Chondrocyte (in vitro differentiated cells): ENCODE results near the gene PRCD. TPM values are rescaled to one million over a fixed set of nuclear protein-coding genes. Genes with fewer than 3 reads are reported as not detected.
"Not testable (repeated sequence)": the region's sequence is repeated elsewhere in the genome, so short reads cannot be mapped to it uniquely, and the experiment has no call there.

ENCODE experiments used
- DNase-seq: peaks from one replicate; pipeline ENCODE4 v3.0.0; 2021; ENCODE audit warnings: mixed read lengths, low spot score
- H3K27ac Mint-ChIP-seq: one replicate; pipeline ENCODE4 v1.8.0; 2021; ENCODE audit warnings: mild to moderate bottlenecking, moderate library complexity, mixed read lengths; ENCODE audit not compliant: unreplicated experiment
- H3K27me3 Mint-ChIP-seq: 2 replicates; pipeline ENCODE4 v1.8.0; 2021; ENCODE audit warnings: low read depth, mixed read lengths
- H3K36me3 Mint-ChIP-seq: 2 replicates; pipeline ENCODE4 v1.8.0; 2021; ENCODE audit warnings: low read depth, mixed read lengths
- H3K4me1 Mint-ChIP-seq: 2 replicates; pipeline ENCODE4 v1.8.0; 2021; ENCODE audit warnings: low read depth, mild to moderate bottlenecking, mixed read lengths
- H3K4me3 Mint-ChIP-seq: one replicate; pipeline ENCODE4 v1.8.0; 2021; ENCODE audit warnings: mild to moderate bottlenecking, moderate library complexity, mixed read lengths; ENCODE audit not compliant: unreplicated experiment
- H3K9me3 Mint-ChIP-seq: 2 replicates; pipeline ENCODE4 v1.8.0; 2021; ENCODE audit warnings: low read depth, mixed read lengths
- total RNA-seq: library from RNA; stranded (reverse); gene quantifications from 3 replicates; pipeline ENCODE4 v1.2.1, GENCODE V29; 2021
- TF ChIP-seq, protein P1 (sequence below): fragments of 200-600 bp; sonication (generic); IDR thresholded peaks from 2 replicates; pipeline ENCODE4 v1.5.0; 2021; ENCODE audit warnings: antibody characterized with exemption, mild to moderate bottlenecking, moderate library complexity

The PRCD gene
- total RNA-seq, 1 donor from 2014 or later: 0.55 TPM

DNA sequence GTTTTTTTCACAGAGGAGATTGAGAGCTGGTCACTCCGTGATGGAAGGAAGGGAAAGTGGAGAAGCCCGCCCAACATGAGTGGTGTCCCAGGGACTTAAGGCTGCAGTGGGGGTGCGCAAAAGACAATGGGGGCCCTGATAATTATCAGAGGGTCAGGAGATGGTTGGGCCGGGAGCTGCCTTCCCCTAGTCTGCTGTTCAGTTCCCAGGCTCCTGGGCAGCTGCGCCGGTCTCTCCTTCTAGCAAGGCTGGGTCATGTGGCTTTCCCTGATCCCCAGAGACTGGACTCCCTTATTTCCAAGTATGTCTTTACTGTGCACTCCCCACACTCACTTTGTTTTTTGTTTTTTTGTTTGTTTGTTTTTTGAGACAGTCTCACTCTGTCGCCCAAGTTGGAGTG is 18.6 kb upstream of the PRCD start:
- Mint-ChIP-seq H3K4me1 (peaks cover 14% of the 10 kb centered on the region), H3K4me3 (no peak overlapping the region), H3K36me3 (no peaks in the 10 kb centered on the region), H3K27ac (no peak overlapping the region), H3K9me3 (no peaks in the 10 kb centered on the region), H3K27me3 (peaks cover 9% of the 10 kb centered on the region)
- no peak for DNase-seq
- TF ChIP-seq, protein P1, sequence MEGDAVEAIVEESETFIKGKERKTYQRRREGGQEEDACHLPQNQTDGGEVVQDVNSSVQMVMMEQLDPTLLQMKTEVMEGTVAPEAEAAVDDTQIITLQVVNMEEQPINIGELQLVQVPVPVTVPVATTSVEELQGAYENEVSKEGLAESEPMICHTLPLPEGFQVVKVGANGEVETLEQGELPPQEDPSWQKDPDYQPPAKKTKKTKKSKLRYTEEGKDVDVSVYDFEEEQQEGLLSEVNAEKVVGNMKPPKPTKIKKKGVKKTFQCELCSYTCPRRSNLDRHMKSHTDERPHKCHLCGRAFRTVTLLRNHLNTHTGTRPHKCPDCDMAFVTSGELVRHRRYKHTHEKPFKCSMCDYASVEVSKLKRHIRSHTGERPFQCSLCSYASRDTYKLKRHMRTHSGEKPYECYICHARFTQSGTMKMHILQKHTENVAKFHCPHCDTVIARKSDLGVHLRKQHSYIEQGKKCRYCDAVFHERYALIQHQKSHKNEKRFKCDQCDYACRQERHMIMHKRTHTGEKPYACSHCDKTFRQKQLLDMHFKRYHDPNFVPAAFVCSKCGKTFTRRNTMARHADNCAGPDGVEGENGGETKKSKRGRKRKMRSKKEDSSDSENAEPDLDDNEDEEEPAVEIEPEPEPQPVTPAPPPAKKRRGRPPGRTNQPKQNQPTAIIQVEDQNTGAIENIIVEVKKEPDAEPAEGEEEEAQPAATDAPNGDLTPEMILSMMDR: no peak

GRCh38 chr17:76521683-76522082 is 18.2 kb upstream of the PRCD start:
- peaks cover 14% of the 10 kb centered on the region for H3K4me1 Mint-ChIP-seq
- H3K4me3 Mint-ChIP-seq, H3K27me3 Mint-ChIP-seq, H3K9me3 Mint-ChIP-seq, DNase-seq, H3K27ac Mint-ChIP-seq, H3K36me3 Mint-ChIP-seq: not testable (repeated sequence)

DNA sequence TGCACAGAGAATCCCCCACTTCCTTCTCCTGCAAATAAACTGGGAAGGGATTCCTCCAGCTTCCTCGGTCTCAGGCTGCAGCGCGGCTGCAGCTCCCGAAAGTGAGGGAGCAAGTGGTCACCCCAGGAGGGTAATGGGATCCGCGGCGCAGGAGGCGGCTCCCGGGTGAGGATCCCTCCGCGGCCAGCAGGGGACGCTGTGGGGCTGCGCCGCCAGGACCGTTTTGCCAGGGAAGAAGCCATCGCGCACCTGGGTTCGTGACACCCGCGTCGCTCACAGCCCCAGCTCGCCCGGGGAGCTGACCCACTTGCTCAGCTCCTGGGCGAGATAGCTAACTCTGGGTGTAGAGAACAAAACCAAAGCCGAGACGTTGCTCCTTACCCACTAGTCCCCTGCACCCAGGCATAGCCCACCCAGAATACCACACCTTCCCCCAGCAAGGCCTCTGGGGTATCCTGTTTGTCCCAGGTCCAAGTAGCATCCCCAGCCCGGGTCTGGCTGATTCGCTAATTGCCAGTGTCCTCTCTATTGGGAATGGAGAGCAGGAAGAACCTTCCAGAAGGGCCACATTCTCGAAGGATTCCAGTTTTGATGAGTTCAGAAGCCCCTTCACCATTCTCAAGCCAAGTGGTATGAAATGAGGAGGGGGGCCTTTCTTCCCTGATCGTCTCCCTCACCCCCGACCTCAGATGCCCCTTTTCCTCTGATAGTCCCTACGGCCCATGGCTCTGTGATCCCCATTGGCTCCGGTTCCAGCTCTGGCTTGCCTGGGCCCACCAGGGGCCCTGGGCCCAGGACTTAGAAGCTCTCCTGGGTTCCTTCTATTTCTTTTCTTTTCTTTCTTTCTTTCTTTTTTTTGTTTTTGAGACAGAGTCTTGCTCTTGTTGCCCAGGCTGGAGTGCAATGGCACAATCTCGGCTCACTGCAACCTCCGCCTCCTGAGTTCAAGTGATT is 16.5 kb upstream of the PRCD start:
- H3K4me1 Mint-ChIP-seq: peaks cover 25% of the 10 kb centered on the region
- no peaks in the 10 kb centered on the region for H3K9me3 Mint-ChIP-seq
- TF ChIP-seq, protein P1: peak; percentile 99
- H3K36me3 Mint-ChIP-seq: no peaks in the 10 kb centered on the region
- no peak overlapping the region for H3K4me3 Mint-ChIP-seq
- DNase-seq: no peak
- peaks cover 9% of the 10 kb centered on the region for H3K27me3 Mint-ChIP-seq
- no peak overlapping the region for H3K27ac Mint-ChIP-seq

DNA sequence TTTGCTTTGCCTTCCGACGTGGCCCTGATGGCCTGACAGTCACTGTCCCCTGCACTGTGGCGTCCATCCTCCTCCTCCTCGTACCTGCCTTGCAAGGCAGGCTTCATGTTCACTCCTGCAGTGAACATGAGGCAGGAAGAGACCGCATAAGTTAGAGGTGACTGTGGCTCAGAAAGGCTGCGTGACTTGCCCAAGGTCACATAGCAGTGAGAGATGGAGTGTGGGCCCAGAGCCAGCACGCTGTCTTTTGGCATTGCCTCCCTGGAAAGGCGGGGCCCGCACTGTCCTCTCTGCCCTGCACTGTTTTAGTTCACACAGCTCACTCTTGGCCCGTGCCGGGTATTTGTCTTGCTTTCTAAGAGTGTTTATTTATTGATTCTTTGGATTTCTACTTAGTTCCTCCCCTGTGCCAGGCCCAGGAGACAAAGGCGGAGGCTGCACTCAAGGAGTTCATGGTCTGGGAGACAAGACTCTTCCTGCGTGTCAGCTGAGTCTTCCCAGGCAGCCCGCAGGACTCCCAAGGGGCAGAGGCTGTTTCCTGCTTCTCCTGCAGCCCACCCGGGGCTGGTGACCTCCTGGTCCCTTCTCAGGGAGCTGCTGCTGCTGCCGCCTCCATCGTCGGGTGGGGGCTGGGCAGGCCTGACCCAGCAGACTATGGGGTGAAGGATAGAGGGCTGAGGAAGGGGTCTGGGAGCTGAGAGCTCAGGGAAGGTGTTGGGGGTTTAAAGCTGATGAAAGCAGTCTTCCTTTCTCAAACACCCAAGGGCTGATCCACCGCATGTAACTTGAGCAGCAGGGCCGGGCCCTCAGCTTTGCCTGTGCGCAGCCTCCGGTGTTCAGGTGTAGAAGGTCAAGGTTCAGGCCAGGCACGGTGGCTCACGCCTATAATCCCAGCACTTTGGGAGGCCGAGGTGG is 15.0 kb upstream of the PRCD start:
- DNase-seq: no peak
- H3K27me3 Mint-ChIP-seq: peaks cover 6% of the 10 kb centered on the region
- peak overlapping the region; percentile 44 for H3K4me3 Mint-ChIP-seq
- peaks cover 39% of the 10 kb centered on the region for H3K4me1 Mint-ChIP-seq
- TF ChIP-seq, protein P1: no peak
- peak overlapping the region; percentile 76 for H3K27ac Mint-ChIP-seq
- H3K9me3 Mint-ChIP-seq: no peaks in the 10 kb centered on the region
- H3K36me3 Mint-ChIP-seq: no peaks in the 10 kb centered on the region

- not testable (repeated sequence) for H3K27me3 Mint-ChIP-seq, H3K4me3 Mint-ChIP-seq, H3K27ac Mint-ChIP-seq, DNase-seq, H3K36me3 Mint-ChIP-seq, H3K9me3 Mint-ChIP-seq
- H3K4me1 Mint-ChIP-seq: peaks cover 45% of the 10 kb centered on the region
Measured at GRCh38 chr17:76525513-76525833, 14.4 kb upstream of the PRCD start.

DNA sequence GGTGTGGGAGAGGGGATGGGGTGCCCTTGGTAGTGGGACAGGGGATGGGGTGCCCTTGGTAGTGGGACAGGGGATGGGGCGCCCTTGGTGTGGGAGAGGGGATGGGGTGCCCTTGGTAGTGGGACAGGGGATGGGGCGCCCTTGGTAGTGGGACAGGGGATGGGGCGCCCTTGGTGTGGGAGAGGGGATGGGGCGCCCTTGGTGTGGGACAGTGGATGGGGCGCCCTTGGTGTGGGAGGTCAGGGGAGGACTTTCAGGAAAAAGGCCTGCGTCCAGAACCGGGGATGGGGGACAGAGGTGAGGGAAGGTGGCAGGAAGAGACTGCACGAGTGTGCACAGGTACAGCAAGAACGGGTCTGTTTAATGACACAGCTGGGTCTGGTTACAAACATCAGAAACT is 12.8 kb upstream of the PRCD start:
- Mint-ChIP-seq H3K4me3 (peak overlapping the region; percentile 35), H3K4me1 (peaks cover 51% of the 10 kb centered on the region)
- not testable (repeated sequence) for H3K36me3 Mint-ChIP-seq, H3K27me3 Mint-ChIP-seq, H3K27ac Mint-ChIP-seq, H3K9me3 Mint-ChIP-seq, DNase-seq
